Ishikawa (cell line): ENCODE results near the gene FHIT.

Source experiments
- CEBPB ChIP-seq: IDR thresholded peaks from 2 replicates; pipeline ENCODE4 v1.6.1; 2012
- CREB1 ChIP-seq: IDR thresholded peaks from 2 replicates; pipeline ENCODE4 v1.6.1; 2012; ENCODE audit warnings: low read depth
- EGR1 ChIP-seq: IDR thresholded peaks from 2 replicates; pipeline ENCODE4 v1.6.1; 2012
- EP300 ChIP-seq: IDR thresholded peaks from 2 replicates; pipeline ENCODE4 v1.6.1; 2012; ENCODE audit warnings: borderline replicate concordance
- FOXM1 ChIP-seq: IDR thresholded peaks from 2 replicates; pipeline ENCODE4 v1.6.1; 2012; ENCODE audit warnings: low read depth, borderline replicate concordance
- MAX ChIP-seq: IDR thresholded peaks from 2 replicates; pipeline ENCODE4 v1.6.1; 2012
- NFIC ChIP-seq: IDR thresholded peaks from 2 replicates; pipeline ENCODE4 v1.6.1; 2012
- RAD21 ChIP-seq: IDR thresholded peaks from 2 replicates; pipeline ENCODE4 v1.6.1; 2012; ENCODE audit warnings: low read depth
- TAF1 ChIP-seq: IDR thresholded peaks from 2 replicates; pipeline ENCODE4 v1.6.1; 2012; ENCODE audit warnings: low read depth, mild to moderate bottlenecking
- TCF12 ChIP-seq: IDR thresholded peaks from 2 replicates; pipeline ENCODE4 v1.6.1; 2012; ENCODE audit warnings: low read depth
- TEAD4 ChIP-seq: IDR thresholded peaks from 2 replicates; pipeline ENCODE4 v1.6.1; 2012
- USF1 ChIP-seq: IDR thresholded peaks from 2 replicates; pipeline ENCODE4 v1.6.1; 2012
- YY1 ChIP-seq: IDR thresholded peaks from 2 replicates; pipeline ENCODE4 v1.6.1; 2012; ENCODE audit warnings: low read depth
- ZBTB7A ChIP-seq: IDR thresholded peaks from 2 replicates; pipeline ENCODE4 v1.6.1; 2012; ENCODE audit warnings: low read depth
- TF ChIP-seq, protein P1 (sequence below): IDR thresholded peaks from 2 replicates; pipeline ENCODE4 v1.6.1; 2012; ENCODE audit warnings: low read depth, mild to moderate bottlenecking

The FHIT gene

GRCh38 chr3:61227799-61228198 is 23.5 kb downstream of the FHIT start:
- TF ChIP-seq FOXM1 (no peak), TCF12 (no peak), NFIC (no peak), YY1 (no peak), EP300 (no peak), CEBPB (no peak)

DNA sequence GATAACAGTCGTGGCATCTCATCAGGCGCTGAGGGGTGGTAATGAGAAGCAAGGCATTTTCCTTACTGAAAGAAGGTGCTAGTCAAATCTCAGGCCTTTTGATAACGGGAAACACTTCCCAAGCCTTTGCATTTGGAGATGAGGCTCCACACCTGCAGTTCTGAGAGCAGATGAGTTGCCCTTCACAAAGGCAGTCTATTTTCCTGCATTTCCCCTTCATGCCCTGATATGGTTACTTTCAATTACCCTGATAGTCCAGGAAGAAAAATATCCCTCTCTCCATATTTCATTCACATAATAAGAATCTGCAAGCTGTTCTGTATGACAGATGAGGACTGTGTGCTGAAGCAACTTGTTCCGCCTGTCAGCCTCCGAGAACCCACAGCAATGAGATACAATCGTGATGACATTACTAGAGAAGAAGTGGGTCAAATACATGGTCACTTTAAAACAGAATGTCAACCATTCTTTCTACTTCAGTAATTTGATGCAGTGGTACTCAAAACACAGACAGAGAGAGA is 25.0 kb downstream of the FHIT start:
- no peak for TF ChIP-seq TCF12
- no peak for TF ChIP-seq TAF1
- TF ChIP-seq RAD21, result no peak
- no peak for TF ChIP-seq EP300
- no peak for TF ChIP-seq NFIC
- no peak for TF ChIP-seq EGR1
- no peak for TF ChIP-seq CEBPB
- TF ChIP-seq, protein P1, sequence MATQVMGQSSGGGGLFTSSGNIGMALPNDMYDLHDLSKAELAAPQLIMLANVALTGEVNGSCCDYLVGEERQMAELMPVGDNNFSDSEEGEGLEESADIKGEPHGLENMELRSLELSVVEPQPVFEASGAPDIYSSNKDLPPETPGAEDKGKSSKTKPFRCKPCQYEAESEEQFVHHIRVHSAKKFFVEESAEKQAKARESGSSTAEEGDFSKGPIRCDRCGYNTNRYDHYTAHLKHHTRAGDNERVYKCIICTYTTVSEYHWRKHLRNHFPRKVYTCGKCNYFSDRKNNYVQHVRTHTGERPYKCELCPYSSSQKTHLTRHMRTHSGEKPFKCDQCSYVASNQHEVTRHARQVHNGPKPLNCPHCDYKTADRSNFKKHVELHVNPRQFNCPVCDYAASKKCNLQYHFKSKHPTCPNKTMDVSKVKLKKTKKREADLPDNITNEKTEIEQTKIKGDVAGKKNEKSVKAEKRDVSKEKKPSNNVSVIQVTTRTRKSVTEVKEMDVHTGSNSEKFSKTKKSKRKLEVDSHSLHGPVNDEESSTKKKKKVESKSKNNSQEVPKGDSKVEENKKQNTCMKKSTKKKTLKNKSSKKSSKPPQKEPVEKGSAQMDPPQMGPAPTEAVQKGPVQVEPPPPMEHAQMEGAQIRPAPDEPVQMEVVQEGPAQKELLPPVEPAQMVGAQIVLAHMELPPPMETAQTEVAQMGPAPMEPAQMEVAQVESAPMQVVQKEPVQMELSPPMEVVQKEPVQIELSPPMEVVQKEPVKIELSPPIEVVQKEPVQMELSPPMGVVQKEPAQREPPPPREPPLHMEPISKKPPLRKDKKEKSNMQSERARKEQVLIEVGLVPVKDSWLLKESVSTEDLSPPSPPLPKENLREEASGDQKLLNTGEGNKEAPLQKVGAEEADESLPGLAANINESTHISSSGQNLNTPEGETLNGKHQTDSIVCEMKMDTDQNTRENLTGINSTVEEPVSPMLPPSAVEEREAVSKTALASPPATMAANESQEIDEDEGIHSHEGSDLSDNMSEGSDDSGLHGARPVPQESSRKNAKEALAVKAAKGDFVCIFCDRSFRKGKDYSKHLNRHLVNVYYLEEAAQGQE, result no peak
- TF ChIP-seq TEAD4, result no peak
- TF ChIP-seq MAX, result no peak
- no peak for TF ChIP-seq ZBTB7A
- TF ChIP-seq FOXM1, result no peak
- TF ChIP-seq USF1, result no peak

DNA sequence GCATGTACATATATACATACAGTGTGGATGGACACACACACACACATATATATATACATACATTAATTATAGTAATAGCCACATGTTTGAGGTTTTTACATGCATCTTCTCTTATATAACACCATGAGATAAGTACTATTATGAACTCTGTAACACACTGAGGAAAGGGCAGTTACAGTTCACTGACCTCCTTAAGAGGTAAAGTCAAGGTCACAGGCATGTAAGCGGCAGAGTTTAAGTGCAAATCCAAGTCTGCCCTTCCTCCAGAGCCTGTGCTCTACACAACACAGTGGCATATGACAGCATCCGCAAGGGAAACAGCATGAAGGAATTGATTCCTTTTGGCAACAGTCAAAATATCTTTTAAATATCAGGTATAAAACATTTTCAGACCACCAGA is 26.4 kb downstream of the FHIT start:
- no peak for TF ChIP-seq USF1

GRCh38 chr3:61223451-61223850 is 27.8 kb downstream of the FHIT start:
- TF ChIP-seq TAF1, result no peak
- no peak for TF ChIP-seq MAX
- TF ChIP-seq USF1, result no peak
- TF ChIP-seq RAD21, result no peak
- no peak for TF ChIP-seq TEAD4
- TF ChIP-seq EP300, result no peak
- TF ChIP-seq TCF12, result no peak
- no peak for TF ChIP-seq CREB1
- TF ChIP-seq, protein P1, result no peak
- no peak for TF ChIP-seq FOXM1
- no peak for TF ChIP-seq YY1
- TF ChIP-seq CEBPB, result no peak
- TF ChIP-seq EGR1, result no peak
- TF ChIP-seq ZBTB7A, result no peak
- TF ChIP-seq NFIC, result no peak

DNA sequence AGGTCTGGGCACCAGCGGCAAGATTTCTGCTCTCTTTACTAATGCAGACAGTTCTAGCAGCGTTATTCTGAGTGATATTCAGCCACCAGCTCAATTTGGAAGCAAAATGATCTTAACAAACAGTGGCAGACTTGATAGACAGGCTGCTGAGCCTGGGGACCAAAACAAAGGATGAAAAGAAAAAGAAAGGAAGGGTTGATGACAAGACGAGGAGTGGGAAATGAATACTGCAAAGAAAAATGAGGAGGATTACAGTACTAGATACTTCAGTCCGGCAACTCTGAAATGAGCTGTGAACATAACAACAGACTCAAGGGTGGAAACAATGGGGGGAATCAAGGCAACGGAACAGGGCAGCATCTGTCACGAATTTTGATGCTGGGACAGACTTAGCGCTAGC is 28.8 kb downstream of the FHIT start:
- TF ChIP-seq, protein P1, result no peak
- TF ChIP-seq TCF12 (no peak), TEAD4 (no peak), YY1 (no peak), RAD21 (no peak), EP300 (no peak), TAF1 (no peak), EGR1 (no peak), CEBPB (no peak), FOXM1 (no peak), ZBTB7A (no peak), MAX (no peak)
